Retina (tissue), 1 donor: ENCODE measurements around the gene ARHGAP26.

Source experiments
- DNase-seq: peaks from one replicate; pipeline ENCODE4 v3.0.0-alpha.2; 2016

The ARHGAP26 gene

DNA sequence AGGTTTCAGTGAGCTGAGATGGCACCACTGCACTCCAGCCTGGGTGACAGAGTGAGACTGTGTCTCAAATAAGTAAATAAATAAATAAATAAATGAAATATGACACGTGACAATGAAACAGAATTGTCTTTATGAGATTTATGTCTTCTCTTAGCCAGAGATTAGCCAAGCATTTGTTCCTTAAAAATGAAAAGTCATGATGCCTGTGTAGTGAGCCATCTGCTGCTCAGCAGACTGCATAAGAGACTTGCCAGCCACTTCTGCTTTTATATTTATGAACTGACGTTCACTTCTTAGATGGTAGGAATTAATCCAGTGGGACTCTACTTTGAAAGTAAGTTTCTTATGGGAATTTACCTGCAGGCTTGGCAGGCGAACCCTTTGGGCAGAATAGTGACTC is 405.9 kb downstream of the ARHGAP26 start:
- no peak for DNase-seq

DNA sequence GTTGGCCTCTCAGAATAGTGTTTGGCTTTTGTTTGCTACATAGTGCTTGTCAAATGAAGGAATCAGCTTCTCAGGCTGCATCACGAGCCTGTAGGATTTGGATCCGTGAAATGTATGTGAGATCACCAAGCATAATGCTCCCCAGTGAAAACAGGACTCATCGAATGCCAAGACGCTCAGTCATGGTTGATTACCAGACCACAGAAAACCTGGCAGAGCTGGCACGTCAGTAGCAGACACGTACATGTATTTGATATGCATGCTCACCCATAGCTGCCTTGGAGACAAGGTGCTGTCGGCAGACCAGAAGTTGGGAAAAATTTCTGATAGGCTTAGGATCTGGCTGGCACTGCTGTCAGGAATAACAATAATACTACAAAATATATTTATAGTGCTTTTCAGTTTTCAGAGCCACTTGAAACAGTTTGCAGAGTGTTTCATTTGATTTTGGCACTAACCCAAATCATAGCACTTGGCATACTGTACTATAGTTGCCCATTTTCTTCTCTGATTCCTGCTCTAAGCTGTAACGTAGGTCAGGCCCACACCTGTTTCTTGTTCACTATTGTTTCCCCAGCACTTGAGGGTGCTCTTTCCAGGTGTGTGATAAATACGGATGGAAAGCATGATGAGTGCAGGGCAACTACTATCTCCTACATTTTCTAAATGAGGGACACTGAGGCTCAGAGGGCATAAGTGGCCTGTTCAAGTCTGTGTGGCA is 407.2 kb downstream of the ARHGAP26 start:
- DNase-seq, result no peak

DNA sequence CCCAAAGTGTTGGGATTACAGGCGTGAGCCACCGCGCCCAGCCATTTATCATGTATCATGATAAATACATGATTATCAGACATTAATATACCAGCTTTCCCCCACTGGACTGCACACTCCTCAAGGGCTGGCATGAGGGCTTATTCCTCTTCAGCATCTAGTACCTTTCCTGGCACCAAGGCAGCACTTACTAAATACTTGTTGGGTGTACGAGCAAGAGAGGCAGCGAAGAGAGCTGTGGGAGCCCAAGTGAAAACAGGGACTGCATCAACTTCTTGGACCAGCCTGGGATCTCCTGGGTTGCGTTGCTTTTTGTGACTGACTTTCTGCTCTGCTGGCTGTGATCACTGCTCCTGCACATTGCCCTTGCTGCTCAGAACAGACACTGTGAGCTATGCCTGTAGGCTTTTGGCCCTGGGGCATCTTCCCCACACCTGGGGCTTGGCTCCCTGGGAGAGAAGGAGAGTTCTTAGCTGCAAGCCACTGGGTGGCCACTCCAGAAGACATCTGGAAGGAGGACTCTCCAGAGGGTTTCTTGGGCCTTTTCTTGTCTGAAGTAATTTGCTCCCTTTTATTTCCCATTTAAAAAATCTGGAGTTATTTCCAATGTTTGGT is 409.1 kb downstream of the ARHGAP26 start:
- no peak for DNase-seq

DNA sequence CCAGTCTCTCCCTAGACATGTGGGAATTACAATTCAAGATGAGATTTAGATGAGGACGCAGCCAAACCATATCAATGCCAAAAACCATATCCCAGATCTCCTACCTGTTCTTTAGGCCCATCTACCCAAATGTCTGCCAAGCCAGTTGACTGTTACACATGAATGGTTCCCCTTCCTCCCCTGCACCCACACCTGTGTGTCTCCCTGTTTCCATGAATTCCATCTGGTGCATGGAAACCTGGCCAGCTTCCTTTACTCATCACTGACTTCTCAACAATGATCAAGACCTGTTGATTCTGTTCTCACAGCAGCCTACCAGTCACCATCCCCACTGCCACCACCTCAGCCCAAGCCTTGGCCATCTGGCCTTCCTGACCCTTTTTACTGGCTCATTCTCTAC is 410.6 kb downstream of the ARHGAP26 start:
- no peak for DNase-seq

DNA sequence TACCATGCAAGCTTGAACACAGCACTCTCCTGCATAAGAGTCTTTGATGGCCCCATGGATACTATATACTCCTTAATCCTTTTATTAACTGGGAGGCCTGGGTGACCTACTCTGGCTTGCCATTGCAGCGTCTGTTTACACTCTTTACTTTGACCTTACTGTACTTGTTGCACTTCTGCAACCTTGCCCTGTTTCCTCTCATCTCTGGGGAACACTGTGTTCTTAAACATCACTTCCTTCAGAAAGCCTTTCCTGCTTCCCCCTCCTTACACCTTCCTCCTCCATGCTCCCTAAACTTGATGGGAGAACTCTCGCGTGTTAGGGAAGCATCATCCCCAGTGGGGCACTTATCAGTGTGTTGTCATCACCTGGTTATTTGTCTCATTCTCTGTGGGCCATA is 411.0 kb downstream of the ARHGAP26 start:
- DNase-seq, result no peak

DNA sequence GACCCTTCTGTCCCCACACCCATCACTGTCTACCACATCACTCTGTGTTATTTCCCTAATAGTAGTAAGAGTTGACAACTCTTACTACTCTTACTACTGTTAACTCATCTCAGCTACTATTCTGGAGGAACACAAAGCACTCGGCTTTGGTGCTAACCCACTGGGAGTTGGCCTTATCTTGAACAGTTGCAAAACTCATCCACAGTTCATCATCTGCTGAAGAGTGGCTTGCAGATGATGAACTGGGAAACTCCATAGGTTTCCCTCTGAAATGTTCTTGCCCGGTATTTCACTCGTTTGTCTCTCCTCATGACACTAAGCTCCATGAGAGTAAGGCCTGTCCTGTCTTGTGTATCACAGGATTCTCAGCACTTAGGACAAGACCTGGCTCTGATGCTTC is 411.9 kb downstream of the ARHGAP26 start:
- no peak for DNase-seq

DNA sequence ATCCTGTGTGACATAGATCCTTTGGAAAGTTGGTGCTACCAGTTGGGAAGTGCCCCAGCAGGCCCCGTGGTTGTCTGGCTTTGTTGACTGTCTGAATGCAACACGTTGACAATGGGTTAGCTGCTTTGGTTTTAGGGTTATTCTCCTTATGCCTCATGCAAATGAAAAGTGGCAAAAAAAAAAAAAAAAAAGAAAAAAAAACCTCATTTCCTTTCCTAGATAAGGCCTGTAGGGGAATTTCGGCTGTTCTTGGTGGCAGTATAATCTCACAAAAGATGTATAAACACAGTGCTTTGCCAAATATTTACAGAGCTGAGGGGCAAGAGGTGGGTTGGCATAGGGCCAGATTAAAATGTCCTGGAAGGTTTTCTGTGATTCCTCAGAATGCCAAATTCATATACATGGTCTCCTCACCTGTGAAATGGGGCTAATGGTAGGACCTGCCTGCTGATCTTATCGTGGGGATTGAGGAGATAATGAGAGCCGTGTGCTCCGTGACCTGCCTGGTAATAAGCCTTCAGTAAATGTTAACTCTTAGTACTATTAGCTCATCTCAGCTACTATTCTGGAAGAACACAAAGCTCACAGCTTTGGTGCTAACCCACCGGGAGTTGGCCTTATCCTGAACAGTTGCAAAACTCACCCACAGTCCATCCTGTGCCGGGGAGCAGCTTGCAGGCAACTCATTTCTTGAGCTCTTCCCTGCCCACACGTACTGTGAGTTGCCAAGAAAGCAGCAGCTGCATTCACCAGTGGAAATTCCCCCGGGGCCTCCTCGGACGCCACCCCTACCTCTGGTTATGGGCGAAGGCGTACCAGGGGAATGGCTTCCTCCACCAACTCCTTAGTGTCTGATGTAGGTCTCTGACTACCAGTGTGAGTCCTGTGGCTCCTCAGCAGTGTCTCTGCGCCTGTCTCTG is 413.0 kb downstream of the ARHGAP26 start:
- DNase-seq, result no peak

DNA sequence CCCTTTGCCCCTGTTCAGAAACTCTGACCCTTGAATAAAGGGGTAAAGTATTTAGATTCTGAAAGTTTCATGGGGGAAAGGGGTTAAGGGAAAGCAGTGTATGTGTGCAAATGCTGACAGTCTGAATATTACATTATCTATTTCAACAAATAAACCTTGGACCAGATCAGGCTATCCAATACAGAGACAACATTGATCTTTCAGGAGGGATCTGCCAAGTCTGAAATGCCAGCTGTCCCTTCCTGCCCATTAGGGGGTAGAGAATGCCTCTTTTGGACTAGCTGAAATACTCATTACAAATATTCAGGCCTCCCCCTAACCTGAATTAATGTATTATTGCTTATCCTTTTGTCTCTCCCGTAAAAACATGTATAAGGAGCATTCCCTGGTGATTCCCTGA is 413.8 kb downstream of the ARHGAP26 start:
- no peak for DNase-seq

DNA sequence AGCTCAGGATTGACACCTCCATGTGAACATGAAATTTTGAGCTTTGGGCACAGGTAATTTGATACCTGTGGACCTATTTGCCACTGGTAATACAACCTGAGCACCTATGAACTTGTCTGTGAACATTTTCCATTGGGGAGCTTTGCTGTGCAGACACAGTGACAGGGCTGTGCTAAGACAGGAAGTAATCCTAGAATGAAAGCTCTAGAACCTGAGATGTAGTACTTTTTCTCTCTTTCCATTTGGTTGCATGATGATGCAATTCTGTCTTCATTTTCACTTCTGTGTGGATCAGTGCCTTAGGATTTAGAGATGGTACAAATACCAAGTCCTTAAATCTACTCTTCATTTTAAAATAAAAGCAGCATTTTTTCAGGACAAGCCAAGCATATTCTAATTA is 416.4 kb downstream of the ARHGAP26 start:
- no peak for DNase-seq

DNA sequence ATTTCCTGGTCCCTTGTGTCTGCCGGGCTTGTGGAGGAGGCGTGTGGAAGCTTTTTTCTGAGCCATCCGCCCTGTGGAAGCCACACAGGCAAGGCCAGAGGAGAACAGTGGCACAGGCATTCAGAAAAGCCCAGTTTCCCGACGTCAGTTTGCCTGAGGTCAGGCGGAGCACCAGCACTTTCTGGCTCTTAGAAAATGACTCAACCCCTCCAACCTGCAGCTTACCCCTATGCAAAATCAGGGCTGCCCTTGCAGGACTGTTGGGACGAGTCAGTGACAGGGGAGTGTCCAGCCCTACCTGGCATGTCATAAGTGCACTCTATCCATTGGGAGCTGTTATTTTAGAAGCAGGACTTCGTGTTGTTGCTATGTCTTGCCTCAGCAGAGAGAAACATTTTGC is 417.3 kb downstream of the ARHGAP26 start:
- no peak for DNase-seq

DNA sequence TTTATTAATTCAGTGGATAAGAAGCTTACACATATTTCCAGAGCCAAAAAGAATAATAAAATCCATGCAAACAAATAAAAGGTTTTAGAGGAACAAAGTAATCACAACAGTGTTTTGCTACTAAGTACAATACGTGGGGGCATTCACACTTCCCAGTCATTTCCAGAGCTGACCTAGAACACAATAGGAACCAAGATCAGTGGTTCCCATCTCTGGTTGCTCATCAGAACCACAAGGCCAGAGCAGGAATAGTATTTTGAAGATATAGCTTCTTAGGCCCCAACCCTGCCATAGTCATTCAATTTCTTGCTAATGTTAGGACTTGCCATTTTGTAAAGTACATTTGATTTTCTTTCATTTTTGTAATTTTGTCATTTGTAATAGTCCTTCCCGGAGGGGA is 417.9 kb downstream of the ARHGAP26 start:
- DNase-seq, result no peak

DNA sequence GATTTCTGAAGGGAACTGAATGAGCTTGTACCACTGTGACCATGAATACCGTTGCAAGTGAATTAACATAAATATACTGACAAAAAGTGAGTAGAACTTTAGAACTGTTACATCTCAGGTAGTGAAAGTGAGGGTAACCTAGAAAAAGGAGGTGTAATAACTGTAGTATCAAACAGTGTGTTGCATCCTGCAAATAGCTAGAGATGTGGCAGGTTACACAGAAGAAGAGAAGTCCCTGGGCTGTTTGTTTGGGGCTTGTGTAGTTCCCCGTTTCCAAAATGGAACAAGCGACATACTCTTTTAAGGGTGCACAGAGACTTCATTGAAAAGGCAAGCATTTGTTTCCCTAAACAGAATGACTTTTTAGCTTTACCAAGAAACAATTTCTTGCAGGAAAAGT is 418.5 kb downstream of the ARHGAP26 start:
- DNase-seq, result no peak

DNA sequence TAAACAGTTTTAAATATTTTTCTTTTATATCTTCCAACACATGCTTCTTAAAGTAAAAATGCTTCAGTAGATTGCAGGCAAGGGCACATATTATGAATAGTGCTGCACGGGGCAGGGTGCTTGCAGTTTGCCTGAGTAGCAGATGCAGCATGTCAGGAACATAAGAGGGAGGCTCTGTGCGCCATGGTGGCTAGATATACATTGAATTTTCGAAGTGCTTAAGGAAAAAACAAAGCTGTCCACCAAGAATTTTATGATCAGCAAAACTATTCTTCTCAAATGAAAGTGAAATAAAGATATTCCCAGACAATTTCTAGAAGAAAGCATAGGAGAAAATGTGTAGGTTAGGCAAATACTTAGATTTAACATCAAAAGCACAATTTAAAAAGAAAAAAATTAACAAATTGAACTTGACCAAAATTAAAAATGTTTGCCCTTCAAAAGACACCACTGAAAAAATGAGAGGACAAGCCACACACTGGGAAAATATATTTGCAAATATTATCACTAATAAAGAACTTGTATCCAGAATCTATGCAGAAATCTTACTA is 420.2 kb downstream of the ARHGAP26 start:
- no peak for DNase-seq

DNA sequence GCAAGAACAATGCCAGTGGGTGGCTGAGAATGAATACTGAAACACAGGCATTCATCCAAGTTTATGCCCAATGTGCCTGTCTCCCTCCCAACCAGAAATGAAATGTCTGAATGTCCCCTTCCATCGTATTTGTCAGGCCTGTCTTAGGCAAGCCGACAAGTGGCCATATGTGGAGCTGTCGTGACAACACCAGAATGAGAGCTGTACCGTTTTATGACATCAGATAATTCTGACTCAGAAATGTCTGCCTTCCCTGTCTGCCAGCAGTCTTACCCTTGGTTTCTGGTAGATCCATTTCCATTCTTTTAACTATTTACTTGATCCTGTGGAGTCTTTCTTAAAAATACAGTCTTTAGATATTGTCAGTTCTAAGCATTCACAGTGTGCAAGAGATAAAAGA is 421.5 kb downstream of the ARHGAP26 start:
- DNase-seq, result no peak

DNA sequence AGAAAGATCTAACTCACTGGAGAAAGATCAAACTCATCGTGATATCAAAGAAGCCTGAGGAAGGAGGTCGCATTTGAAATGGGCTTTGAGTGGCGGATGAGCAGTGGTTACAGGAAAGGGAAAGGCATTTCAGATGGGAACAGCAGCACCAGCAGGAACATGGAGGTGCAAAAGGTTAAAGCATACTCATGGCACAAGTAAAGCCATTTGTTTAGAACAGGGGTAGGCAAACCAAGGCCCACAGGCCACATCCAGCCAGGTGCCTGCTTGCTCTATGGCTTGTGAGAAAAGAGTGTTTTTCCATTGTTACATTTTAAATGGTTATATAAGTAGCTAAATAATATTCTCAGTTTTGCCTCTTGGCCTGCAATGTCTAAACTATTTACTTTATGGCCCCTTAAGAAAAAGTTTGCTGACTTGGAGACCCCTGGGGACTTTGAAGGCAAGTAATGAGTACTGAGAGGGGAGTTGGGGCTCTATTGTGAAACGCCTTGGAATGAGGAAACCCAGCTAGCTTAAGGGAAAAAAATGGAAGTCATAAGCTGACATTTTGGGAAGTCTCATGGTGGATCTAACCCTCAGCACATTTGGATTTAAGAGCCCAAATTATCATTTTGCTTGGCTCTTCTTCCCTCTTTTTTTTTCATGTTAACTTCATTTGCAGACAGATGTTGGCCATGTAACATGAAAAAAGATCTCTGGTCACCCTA is 422.2 kb downstream of the ARHGAP26 start:
- no peak for DNase-seq

DNA sequence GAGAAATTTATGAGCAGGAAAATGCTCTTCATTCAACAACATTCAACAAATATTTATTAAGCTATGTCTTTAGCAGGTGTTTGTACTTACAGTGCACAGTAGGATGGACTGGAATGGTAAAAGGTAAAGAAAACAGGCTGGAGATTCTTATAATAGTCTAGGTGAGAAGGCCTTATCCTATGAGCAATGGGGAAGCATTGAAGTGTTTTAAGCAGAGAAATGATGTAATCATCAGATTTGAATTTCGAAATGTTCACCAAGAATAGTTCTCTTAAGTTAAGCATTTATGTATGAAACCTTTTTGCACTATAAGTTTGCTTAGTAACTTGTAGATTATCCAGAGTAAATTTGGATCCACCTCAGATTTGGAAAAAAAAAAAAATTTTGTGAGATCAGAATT is 424.0 kb downstream of the ARHGAP26 start:
- DNase-seq, result no peak

DNA sequence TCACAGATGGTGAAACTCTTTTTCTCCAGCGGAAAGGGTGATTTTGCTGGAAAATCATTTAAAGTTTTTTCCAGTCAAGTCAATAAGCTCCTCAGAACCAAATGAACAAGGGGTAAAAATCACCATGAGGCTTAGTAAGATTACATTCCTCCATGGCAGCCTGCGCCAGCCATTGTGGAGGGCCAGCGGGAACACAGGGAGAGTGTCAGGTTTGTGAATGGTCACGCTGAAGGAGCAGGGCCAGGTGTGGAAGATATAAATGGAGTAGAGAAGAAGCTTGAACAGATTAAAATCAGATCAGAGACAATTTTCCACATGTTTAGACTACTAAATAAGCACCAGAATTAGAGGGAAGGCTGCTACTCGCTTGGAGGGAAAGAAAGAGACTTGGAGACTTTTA is 424.5 kb downstream of the ARHGAP26 start:
- no peak for DNase-seq

DNA sequence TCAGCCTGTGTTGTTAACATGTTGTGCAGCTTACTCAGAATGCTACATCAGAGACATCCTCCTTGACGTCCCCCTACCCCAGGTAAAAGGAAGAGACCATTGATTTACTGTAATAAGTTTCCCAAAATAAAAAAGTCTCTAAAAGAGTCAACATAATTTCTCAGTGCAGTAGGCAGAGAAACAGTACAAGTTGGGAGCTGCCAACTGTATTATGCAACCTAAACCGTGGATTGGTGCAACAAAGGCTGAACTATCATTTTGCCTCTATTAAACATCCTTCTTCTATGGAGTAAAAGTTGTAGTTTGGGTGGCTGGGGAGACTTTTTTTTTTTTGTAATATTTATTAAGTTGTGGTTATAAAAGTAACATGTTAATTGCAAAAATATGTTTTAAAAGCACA is 425.3 kb downstream of the ARHGAP26 start:
- no peak for DNase-seq

DNA sequence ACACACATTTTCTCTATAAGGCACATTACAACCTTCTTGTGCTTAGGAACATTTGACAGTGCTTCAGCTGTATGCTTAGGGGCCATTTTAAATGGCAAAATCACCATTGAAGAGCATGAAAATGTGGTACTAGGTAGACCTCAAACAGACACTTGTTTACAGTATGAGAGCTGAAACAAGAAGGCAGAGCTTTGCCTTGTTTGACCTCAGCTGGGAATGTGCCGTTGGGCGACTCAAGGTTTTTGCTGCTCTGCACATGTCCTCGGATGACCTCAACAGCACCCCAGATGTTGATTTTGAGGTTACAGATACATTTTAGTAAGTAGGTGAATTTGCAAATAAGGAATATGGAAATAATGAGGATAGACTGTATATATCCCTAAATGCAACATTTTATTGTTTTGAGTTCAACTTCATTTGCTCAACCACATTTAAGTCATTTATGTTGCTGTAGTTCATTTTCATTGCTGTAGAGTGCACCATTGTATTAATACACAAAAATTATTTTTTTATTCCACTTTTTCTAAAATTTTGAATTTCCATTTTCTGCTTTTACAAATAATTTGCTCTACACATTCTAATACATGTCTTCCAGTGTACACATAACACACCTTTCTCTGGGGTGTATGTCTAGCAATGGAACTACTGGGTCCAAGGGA is 426.6 kb downstream of the ARHGAP26 start:
- DNase-seq, result no peak

DNA sequence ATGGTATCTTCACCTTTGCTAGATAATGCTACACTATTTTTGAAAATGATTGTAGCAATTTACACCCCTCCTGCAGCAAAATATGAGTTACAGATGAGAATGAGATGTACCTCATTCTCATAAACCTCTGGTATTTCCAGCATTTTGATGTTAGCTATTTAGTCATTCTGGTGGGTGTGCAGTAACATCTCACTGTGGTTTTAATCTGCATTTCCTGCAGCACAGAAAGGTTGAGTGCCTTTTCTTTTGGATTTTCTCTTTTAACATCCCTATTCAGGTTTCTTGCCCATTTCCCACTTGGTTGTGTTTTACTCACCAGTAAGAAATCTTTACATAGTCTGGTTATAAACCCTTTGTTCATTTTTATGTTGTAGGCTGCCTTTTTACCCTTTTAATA is 427.1 kb downstream of the ARHGAP26 start:
- no peak for DNase-seq

DNA sequence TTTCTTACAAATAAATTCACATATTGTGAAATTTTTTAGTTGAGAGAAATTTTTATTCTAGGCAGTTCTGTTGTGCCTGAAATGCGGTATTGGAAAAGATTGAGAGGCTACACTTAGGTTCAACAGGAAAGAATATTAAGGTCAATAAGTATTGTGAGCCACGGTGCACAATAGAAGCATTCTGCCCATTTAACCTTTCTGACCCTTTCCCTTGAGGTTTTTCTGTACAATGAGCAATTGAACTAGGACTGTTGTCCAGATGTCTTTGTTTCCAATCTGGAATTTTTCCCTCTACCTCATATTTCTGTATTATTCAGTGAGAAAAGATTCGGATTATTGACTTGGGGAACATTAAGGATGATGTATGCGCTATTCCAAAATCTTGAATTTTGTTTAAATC is 428.2 kb downstream of the ARHGAP26 start:
- DNase-seq, result no peak

DNA sequence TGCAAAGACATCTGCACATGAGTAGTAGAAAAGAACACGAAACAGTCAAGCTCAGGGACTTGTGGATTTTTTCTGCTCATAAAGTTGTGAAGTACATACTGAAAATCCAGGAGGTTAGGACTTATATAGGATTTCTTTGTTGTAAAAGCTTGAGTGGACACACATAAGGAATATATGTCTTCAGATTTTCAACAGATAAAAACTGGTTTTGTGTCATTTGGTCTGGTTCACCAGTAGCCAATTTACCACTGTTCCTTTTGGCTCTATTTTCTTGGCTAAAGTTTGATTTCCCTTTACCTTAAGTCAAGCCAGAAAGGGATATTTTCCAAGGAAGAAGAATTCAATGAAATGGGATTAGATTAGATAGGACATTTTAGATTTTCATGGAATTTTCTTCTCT is 429.0 kb downstream of the ARHGAP26 start:
- DNase-seq, result no peak
